GM23338 (cell line): ENCODE measurements around the gene EPG5. TPM values are rescaled to one million over a fixed set of nuclear protein-coding genes. Genes with fewer than 3 reads are reported as not detected.

Experiments used
- ATAC-seq: fragments of 200-7000 bp; cut with Tn5 transposase; 3 replicates; pipeline ENCODE4 v1.9.1; 2020
- DNase-seq: peaks from one replicate; pipeline ENCODE4 v3.0.0-alpha.2; 2015; ENCODE audit warnings: low spot score
- H2AFZ ChIP-seq: fragments of 200-600 bp; sonication (generic); 2 replicates; pipeline ENCODE4 v1.8.0; 2016; ENCODE audit warnings: antibody characterized with exemption, mild to moderate bottlenecking, moderate library complexity
- H3F3A ChIP-seq: fragments of 200-600 bp; sonication (generic); replicated peaks from 2 replicates; pipeline ENCODE4 v1.8.0; 2017; ENCODE audit warnings: antibody characterized with exemption, mixed run types, low read depth
- H3K27ac ChIP-seq: fragments of 200-600 bp; sonication (generic); 2 replicates; pipeline ENCODE4 v1.6.1; 2016; ENCODE audit warnings: low read depth
- H3K27me3 ChIP-seq: fragments of 200-600 bp; sonication (generic); 2 replicates; pipeline ENCODE4 v1.8.0; 2016; ENCODE audit warnings: mild to moderate bottlenecking, mixed run types, moderate library complexity; ENCODE audit not compliant: insufficient read depth
- H3K36me3 ChIP-seq: fragments of 200-600 bp; sonication (generic); 2 replicates; pipeline ENCODE4 v1.8.0; 2016; ENCODE audit warnings: mild to moderate bottlenecking; ENCODE audit not compliant: insufficient read depth
- H3K4me1 ChIP-seq: fragments of 200-600 bp; sonication (generic); 2 replicates; pipeline ENCODE4 v1.8.0; 2016; ENCODE audit warnings: mild to moderate bottlenecking, moderate library complexity; ENCODE audit not compliant: insufficient read depth
- H3K4me2 ChIP-seq: fragments of 200-600 bp; sonication (generic); 2 replicates; pipeline ENCODE4 v1.7.1; 2017; ENCODE audit warnings: mixed run types
- H3K4me3 ChIP-seq: fragments of 200-600 bp; sonication (generic); 2 replicates; pipeline ENCODE4 v1.6.1; 2016; ENCODE audit warnings: mixed run types
- H3K79me2 ChIP-seq: fragments of 200-600 bp; sonication (generic); replicated peaks from 2 replicates; pipeline ENCODE4 v1.8.0; 2017; ENCODE audit warnings: mild to moderate bottlenecking; ENCODE audit not compliant: insufficient read depth
- H3K9me2 ChIP-seq: fragments of 200-600 bp; sonication (generic); 2 replicates; pipeline ENCODE4 v1.8.0; 2017; ENCODE audit not compliant: insufficient read depth
- H4K20me1 ChIP-seq: fragments of 200-600 bp; sonication (generic); replicated peaks from 2 replicates; pipeline ENCODE4 v1.8.0; 2017; ENCODE audit warnings: mild to moderate bottlenecking; ENCODE audit not compliant: insufficient read depth
- H3K27ac Mint-ChIP-seq: 2 replicates; pipeline ENCODE4 v1.8.0; 2020; ENCODE audit warnings: inconsistent platforms, mild to moderate bottlenecking, moderate library complexity, mixed read lengths
- H3K27me3 Mint-ChIP-seq: 3 replicates; pipeline ENCODE4 v1.8.0; 2022; ENCODE audit warnings: low read depth, mild to moderate bottlenecking, moderate library complexity, mixed read lengths, inconsistent platforms; ENCODE audit not compliant: insufficient read depth, poor library complexity
- H3K36me3 Mint-ChIP-seq: 3 replicates; pipeline ENCODE4 v1.8.0; 2021; ENCODE audit warnings: low read depth, mild to moderate bottlenecking, inconsistent platforms, moderate library complexity, mixed read lengths
- H3K4me1 Mint-ChIP-seq: 3 replicates; pipeline ENCODE4 v1.8.0; 2020; ENCODE audit warnings: mild to moderate bottlenecking, inconsistent platforms, mixed read lengths
- H3K4me3 Mint-ChIP-seq: 3 replicates; pipeline ENCODE4 v1.8.0; 2021; ENCODE audit warnings: moderate library complexity, mild to moderate bottlenecking, inconsistent platforms, mixed read lengths
- H3K9me3 Mint-ChIP-seq: 3 replicates; pipeline ENCODE4 v1.8.0; 2020; ENCODE audit warnings: moderate library complexity, mild to moderate bottlenecking, inconsistent platforms, mixed read lengths
- EZH2phosphoT487 ChIP-seq: fragments of 200-600 bp; sonication (generic); IDR thresholded peaks from one replicate; pipeline ENCODE4 v1.8.1; 2018; ENCODE audit warnings: antibody characterized with exemption; ENCODE audit not compliant: unreplicated experiment
- JUNB ChIP-seq: IDR thresholded peaks from one replicate; pipeline ENCODE4 v1.6.1; 2016; ENCODE audit warnings: antibody characterized with exemption; ENCODE audit not compliant: unreplicated experiment
- ZNF114 ChIP-seq: fragments of 250-450 bp; sonication (Bioruptor Pico); IDR thresholded peaks from 2 replicates; pipeline ENCODE4 v1.5.0; 2020; ENCODE audit warnings: mild to moderate bottlenecking, moderate library complexity
- ZNF331 ChIP-seq: fragments of 250-450 bp; sonication (Bioruptor Pico); IDR thresholded peaks from 2 replicates; pipeline ENCODE4 v1.5.0; 2020; ENCODE audit warnings: low read depth, mild to moderate bottlenecking, moderate library complexity
- polyA plus RNA-seq: library from polyadenylated mRNA; unstranded; fragments of >200 nt; fragmentation: Nextera tagmentation; extraction: Ambion mirVana; gene quantifications from 2 replicates; pipeline ENCODE4 v1.2.1, GENCODE V29; 2016
- total RNA-seq: library from RNA; depleted of rRNA; stranded (reverse); fragments of >200 nt; shearing (Covaris generic); gene quantifications from 2 replicates; pipeline ENCODE4 v1.2.3, GENCODE V29; 2014
- TF ChIP-seq, protein P1 (sequence below): IDR thresholded peaks from one replicate; pipeline ENCODE4 v1.6.1; 2018; ENCODE audit warnings: antibody characterized with exemption; ENCODE audit not compliant: unreplicated experiment
- TF ChIP-seq, protein P2 (sequence below): IDR thresholded peaks from 2 replicates; pipeline ENCODE4 v1.6.1; 2016; ENCODE audit warnings: antibody characterized with exemption
- TF ChIP-seq, protein P3 (sequence below), 2 experiments: fragments of 200-600 bp in 1 of 2; sonication (generic) in 1 of 2; conservative IDR thresholded peaks; 2 replicates each; pipeline versions ENCODE4 v1.5.1 to v1.6.1; 2016 to 2017; ENCODE audit warnings: antibody characterized with exemption in 2 of 2, low read depth in 2 of 2, mild to moderate bottlenecking in 2 of 2, moderate library complexity in 1 of 2

Gene EPG5
- total and polyA plus RNA-seq, 2 experiments from 2014 or later: 4.1 to 29.2 TPM

GRCh38 chr18:45958730-45959129 is 8.4 kb downstream of the EPG5 start (continued):
- TF ChIP-seq, protein P1, sequence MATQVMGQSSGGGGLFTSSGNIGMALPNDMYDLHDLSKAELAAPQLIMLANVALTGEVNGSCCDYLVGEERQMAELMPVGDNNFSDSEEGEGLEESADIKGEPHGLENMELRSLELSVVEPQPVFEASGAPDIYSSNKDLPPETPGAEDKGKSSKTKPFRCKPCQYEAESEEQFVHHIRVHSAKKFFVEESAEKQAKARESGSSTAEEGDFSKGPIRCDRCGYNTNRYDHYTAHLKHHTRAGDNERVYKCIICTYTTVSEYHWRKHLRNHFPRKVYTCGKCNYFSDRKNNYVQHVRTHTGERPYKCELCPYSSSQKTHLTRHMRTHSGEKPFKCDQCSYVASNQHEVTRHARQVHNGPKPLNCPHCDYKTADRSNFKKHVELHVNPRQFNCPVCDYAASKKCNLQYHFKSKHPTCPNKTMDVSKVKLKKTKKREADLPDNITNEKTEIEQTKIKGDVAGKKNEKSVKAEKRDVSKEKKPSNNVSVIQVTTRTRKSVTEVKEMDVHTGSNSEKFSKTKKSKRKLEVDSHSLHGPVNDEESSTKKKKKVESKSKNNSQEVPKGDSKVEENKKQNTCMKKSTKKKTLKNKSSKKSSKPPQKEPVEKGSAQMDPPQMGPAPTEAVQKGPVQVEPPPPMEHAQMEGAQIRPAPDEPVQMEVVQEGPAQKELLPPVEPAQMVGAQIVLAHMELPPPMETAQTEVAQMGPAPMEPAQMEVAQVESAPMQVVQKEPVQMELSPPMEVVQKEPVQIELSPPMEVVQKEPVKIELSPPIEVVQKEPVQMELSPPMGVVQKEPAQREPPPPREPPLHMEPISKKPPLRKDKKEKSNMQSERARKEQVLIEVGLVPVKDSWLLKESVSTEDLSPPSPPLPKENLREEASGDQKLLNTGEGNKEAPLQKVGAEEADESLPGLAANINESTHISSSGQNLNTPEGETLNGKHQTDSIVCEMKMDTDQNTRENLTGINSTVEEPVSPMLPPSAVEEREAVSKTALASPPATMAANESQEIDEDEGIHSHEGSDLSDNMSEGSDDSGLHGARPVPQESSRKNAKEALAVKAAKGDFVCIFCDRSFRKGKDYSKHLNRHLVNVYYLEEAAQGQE: no peak
- TF ChIP-seq JUNB: no peak
- TF ChIP-seq, protein P2, sequence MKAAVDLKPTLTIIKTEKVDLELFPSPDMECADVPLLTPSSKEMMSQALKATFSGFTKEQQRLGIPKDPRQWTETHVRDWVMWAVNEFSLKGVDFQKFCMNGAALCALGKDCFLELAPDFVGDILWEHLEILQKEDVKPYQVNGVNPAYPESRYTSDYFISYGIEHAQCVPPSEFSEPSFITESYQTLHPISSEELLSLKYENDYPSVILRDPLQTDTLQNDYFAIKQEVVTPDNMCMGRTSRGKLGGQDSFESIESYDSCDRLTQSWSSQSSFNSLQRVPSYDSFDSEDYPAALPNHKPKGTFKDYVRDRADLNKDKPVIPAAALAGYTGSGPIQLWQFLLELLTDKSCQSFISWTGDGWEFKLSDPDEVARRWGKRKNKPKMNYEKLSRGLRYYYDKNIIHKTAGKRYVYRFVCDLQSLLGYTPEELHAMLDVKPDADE: no peak
- no peak for TF ChIP-seq EZH2phosphoT487

- Histone ChIP-seq H3F3A (no peaks in the 10 kb centered on the region), H3K79me2 (peaks cover 18% of the 10 kb centered on the region; the same call in 1 of the 2 replicates), H3K4me2 (no peak overlapping the region), H2AFZ (no peak overlapping the region), H3K27me3 (no peaks in the 10 kb centered on the region), H3K36me3 (no peaks in the 10 kb centered on the region; the same call in 1 of the 2 replicates), H4K20me1 (peaks cover 4% of the 10 kb centered on the region), H3K9me2 (no peaks in the 10 kb centered on the region), H3K27ac (no peak overlapping the region), H3K4me1 (no peaks in the 10 kb centered on the region), H3K4me3 (no peak overlapping the region)
- Mint-ChIP-seq H3K4me1 (no peaks in the 10 kb centered on the region), H3K27me3 (peaks cover 1% of the 10 kb centered on the region), H3K9me3 (no peaks in the 10 kb centered on the region), H3K36me3 (peaks cover 12% of the 10 kb centered on the region), H3K27ac (no peak overlapping the region), H3K4me3 (no peak overlapping the region)
- TF ChIP-seq, protein P3, sequence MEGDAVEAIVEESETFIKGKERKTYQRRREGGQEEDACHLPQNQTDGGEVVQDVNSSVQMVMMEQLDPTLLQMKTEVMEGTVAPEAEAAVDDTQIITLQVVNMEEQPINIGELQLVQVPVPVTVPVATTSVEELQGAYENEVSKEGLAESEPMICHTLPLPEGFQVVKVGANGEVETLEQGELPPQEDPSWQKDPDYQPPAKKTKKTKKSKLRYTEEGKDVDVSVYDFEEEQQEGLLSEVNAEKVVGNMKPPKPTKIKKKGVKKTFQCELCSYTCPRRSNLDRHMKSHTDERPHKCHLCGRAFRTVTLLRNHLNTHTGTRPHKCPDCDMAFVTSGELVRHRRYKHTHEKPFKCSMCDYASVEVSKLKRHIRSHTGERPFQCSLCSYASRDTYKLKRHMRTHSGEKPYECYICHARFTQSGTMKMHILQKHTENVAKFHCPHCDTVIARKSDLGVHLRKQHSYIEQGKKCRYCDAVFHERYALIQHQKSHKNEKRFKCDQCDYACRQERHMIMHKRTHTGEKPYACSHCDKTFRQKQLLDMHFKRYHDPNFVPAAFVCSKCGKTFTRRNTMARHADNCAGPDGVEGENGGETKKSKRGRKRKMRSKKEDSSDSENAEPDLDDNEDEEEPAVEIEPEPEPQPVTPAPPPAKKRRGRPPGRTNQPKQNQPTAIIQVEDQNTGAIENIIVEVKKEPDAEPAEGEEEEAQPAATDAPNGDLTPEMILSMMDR (conservative IDR thresholded peaks at IDR 0.05; ENCODE audit: low read depth in 2 of 2): no peak
- TF ChIP-seq ZNF114 (CRISPR knock-in tag) (no peak), ZNF331 (CRISPR knock-in tag) (no peak)
- TF ChIP-seq, protein P1: no peak
- no peak for DNase-seq
- ATAC-seq: no peak
Observed at GRCh38 chr18:45958027-45958426, 9.1 kb downstream of the EPG5 start.
